WTC11 (cell line): ENCODE results near the gene LCLAT1. TPM values are rescaled to one million over a fixed set of nuclear protein-coding genes. Genes with fewer than 3 reads are reported as not detected.

Experiments
- ATAC-seq: fragments of 200-7000 bp; cut with Tn5 transposase; 2 replicates; pipeline ENCODE4 v1.10.0; 2021; ENCODE audit warnings: mild to moderate bottlenecking, moderate library complexity
- CTCF ChIA-PET: fragments of 300-600 bp; sonication (Branson Sonifier 250); formaldehyde crosslinking; loops from one replicate; lab custom pipeline; 2021; ENCODE audit warnings: antibody characterized with exemption; lab: Charles Lee
- POLR2A ChIA-PET: fragments of 350-600 bp; sonication (Branson Sonifier 250); formaldehyde crosslinking; loops from one replicate; lab custom pipeline; 2021; ENCODE audit warnings: antibody characterized with exemption; lab: Charles Lee
- DNase-seq: peaks from one replicate; pipeline ENCODE4 v3.0.0; 2021; ENCODE audit warnings: low spot score
- H3K27ac Mint-ChIP-seq: 2 replicates; pipeline ENCODE4 v1.8.0; 2021; ENCODE audit warnings: mixed read lengths
- H3K27me3 Mint-ChIP-seq: 2 replicates; pipeline ENCODE4 v1.8.0; 2021; ENCODE audit warnings: low read depth, mild to moderate bottlenecking, moderate library complexity, mixed read lengths
- H3K36me3 Mint-ChIP-seq: 2 replicates; pipeline ENCODE4 v1.8.0; 2021; ENCODE audit warnings: mixed read lengths
- H3K4me1 Mint-ChIP-seq: 2 replicates; pipeline ENCODE4 v1.8.0; 2022; ENCODE audit warnings: mixed read lengths
- H3K4me3 Mint-ChIP-seq: 2 replicates; pipeline ENCODE4 v1.8.0; 2021; ENCODE audit warnings: mild to moderate bottlenecking, moderate library complexity, mixed read lengths
- H3K9me3 Mint-ChIP-seq: 2 replicates; pipeline ENCODE4 v1.8.0; 2021; ENCODE audit warnings: mixed read lengths
- ATF6 ChIP-seq: sonication (generic); formaldehyde crosslinking; IDR thresholded peaks from 2 replicates; pipeline ENCODE4 v1.8.1; 2023; ENCODE audit warnings: mild to moderate bottlenecking, missing genetic modification reagents
- CREB1 ChIP-seq: sonication (generic); formaldehyde crosslinking; IDR thresholded peaks from 2 replicates; pipeline ENCODE4 v1.8.0; 2023; ENCODE audit warnings: mild to moderate bottlenecking, missing genetic modification reagents
- CREM ChIP-seq: sonication (generic); formaldehyde crosslinking; IDR thresholded peaks from 2 replicates; pipeline ENCODE4 v1.8.1; 2022; ENCODE audit warnings: mild to moderate bottlenecking, missing genetic modification reagents, moderate library complexity
- E2F1 ChIP-seq: sonication (generic); formaldehyde crosslinking; IDR thresholded peaks from 2 replicates; pipeline ENCODE4 v1.8.0; 2022; ENCODE audit warnings: mild to moderate bottlenecking, missing genetic modification reagents
- ESRRA ChIP-seq: sonication (generic); formaldehyde crosslinking; IDR thresholded peaks from 2 replicates; pipeline ENCODE4 v1.8.1; 2022; ENCODE audit warnings: mild to moderate bottlenecking, missing genetic modification reagents, borderline replicate concordance
- FOXK1 ChIP-seq: sonication (generic); formaldehyde crosslinking; IDR thresholded peaks from 2 replicates; pipeline ENCODE4 v1.8.0; 2022; ENCODE audit warnings: mild to moderate bottlenecking, moderate library complexity, missing genetic modification reagents
- JUN ChIP-seq: sonication (generic); formaldehyde crosslinking; IDR thresholded peaks from 2 replicates; pipeline ENCODE4 v1.8.0; 2023; ENCODE audit warnings: mild to moderate bottlenecking, missing genetic modification reagents
- MXD4 ChIP-seq: fragments of 250-450 bp; sonication (Bioruptor Pico); IDR thresholded peaks from 2 replicates; pipeline ENCODE4 v1.8.0; 2021; ENCODE audit warnings: mild to moderate bottlenecking, moderate library complexity, borderline replicate concordance
- USF1 ChIP-seq: sonication (generic); formaldehyde crosslinking; IDR thresholded peaks from 2 replicates; pipeline ENCODE4 v1.8.0; 2022; ENCODE audit warnings: mild to moderate bottlenecking, missing genetic modification reagents
- ZNF423 ChIP-seq: fragments of 250-450 bp; sonication (Bioruptor Pico); IDR thresholded peaks from 2 replicates; pipeline ENCODE4 v2.1.2; 2022; ENCODE audit warnings: mild to moderate bottlenecking, moderate library complexity
- ZNF425 ChIP-seq: fragments of 250-450 bp; sonication (Bioruptor Pico); conservative IDR thresholded peaks from 2 replicates; pipeline ENCODE4 v1.9.0; 2021; ENCODE audit warnings: mild to moderate bottlenecking
- total RNA-seq: library from RNA; stranded (reverse); gene quantifications from 3 replicates; pipeline ENCODE4 v1.2.3, GENCODE V29; 2021
- TF ChIP-seq, protein P1 (sequence below): fragments of 200-600 bp; IDR thresholded peaks from 2 replicates; pipeline ENCODE4 v1.8.0; 2022; ENCODE audit warnings: antibody characterized with exemption
- TF ChIP-seq, protein P2 (sequence below): fragments of 250-450 bp; sonication (Bioruptor Pico); IDR thresholded peaks from 2 replicates; pipeline ENCODE4 v1.9.0; 2021; ENCODE audit warnings: mild to moderate bottlenecking

The LCLAT1 gene
- total RNA-seq, 1 experiment from 2014 or later, result 22.3 TPM

DNA sequence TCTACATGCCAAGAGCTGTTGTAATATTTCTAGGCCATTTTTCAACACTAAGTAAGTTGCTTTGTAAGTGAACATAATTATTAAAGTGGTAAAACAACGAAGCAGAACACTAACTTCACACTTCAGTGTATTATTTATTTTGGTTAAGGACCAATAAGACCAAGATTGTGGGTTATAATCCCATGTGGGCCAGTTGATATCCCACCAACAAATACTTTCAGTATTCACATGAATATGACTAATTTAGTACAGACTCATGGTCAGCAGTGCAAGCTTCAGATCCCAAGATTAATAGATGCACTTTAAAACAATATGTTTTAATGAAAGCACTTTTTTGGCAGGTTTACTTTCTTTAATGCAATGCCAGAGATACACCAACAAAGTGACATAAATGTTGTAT, 154.3 kb downstream of the LCLAT1 start (continued):
- TF ChIP-seq, protein P1, sequence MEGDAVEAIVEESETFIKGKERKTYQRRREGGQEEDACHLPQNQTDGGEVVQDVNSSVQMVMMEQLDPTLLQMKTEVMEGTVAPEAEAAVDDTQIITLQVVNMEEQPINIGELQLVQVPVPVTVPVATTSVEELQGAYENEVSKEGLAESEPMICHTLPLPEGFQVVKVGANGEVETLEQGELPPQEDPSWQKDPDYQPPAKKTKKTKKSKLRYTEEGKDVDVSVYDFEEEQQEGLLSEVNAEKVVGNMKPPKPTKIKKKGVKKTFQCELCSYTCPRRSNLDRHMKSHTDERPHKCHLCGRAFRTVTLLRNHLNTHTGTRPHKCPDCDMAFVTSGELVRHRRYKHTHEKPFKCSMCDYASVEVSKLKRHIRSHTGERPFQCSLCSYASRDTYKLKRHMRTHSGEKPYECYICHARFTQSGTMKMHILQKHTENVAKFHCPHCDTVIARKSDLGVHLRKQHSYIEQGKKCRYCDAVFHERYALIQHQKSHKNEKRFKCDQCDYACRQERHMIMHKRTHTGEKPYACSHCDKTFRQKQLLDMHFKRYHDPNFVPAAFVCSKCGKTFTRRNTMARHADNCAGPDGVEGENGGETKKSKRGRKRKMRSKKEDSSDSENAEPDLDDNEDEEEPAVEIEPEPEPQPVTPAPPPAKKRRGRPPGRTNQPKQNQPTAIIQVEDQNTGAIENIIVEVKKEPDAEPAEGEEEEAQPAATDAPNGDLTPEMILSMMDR, result no peak

DNA sequence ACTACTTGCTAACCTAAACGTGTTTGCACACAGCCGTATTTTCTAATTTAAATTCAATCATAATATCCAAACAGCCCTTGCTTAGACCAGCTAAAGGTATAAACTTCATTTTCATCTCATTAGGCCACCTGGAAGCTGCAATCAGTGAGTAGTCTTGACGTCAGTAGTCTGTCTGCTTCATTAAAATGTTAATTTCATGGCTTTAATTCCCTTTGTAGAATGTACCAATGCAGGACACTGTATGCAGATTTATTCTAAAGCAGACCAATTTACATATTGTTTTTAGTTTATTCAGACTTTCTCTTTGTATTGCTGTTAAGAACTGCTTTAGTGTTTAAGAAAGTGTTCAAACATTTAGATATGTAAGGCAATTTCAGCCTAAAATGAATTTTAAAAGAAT, 158.2 kb downstream of the LCLAT1 start:
- ATAC-seq, result peak; percentile 58; the same call in 1 of the 2 replicates
- Mint-ChIP-seq H3K4me3 (peak overlapping the region; percentile 5; the same call in 1 of the 2 replicates), H3K27me3 (no peaks in the 10 kb centered on the region)
- POLR2A ChIA-PET, result no interaction called here
- no peak for TF ChIP-seq ZNF423
- TF ChIP-seq, all 79 proteins: peak for 0
- DNase-seq, result no peak
- H3K36me3 Mint-ChIP-seq, result peaks cover 10% of the 10 kb centered on the region
- peak overlapping the region; percentile 93 for H3K27ac Mint-ChIP-seq
- peaks cover 7% of the 10 kb centered on the region for H3K9me3 Mint-ChIP-seq
- H3K4me1 Mint-ChIP-seq, result peaks cover 30% of the 10 kb centered on the region
- CTCF ChIA-PET, result no interaction called here

- Mint-ChIP-seq H3K4me1 (peaks cover 49% of the 10 kb centered on the region), H3K4me3 (no peak overlapping the region), H3K27me3 (no peaks in the 10 kb centered on the region), H3K27ac (no peak overlapping the region), H3K36me3 (peaks cover 2% of the 10 kb centered on the region), H3K9me3 (no peaks in the 10 kb centered on the region)
- TF ChIP-seq ATF6 (CRISPR knock-in tag), result no peak
- TF ChIP-seq JUN (CRISPR knock-in tag), result no peak
- no peak for TF ChIP-seq E2F1 (CRISPR knock-in tag)
- TF ChIP-seq USF1 (CRISPR knock-in tag), result no peak
- no peak for TF ChIP-seq ZNF425 (CRISPR knock-in tag)
- no peak for TF ChIP-seq ESRRA (CRISPR knock-in tag)
- no peak for TF ChIP-seq CREB1 (CRISPR knock-in tag)
- no peak for TF ChIP-seq CREM
- TF ChIP-seq, protein P2, sequence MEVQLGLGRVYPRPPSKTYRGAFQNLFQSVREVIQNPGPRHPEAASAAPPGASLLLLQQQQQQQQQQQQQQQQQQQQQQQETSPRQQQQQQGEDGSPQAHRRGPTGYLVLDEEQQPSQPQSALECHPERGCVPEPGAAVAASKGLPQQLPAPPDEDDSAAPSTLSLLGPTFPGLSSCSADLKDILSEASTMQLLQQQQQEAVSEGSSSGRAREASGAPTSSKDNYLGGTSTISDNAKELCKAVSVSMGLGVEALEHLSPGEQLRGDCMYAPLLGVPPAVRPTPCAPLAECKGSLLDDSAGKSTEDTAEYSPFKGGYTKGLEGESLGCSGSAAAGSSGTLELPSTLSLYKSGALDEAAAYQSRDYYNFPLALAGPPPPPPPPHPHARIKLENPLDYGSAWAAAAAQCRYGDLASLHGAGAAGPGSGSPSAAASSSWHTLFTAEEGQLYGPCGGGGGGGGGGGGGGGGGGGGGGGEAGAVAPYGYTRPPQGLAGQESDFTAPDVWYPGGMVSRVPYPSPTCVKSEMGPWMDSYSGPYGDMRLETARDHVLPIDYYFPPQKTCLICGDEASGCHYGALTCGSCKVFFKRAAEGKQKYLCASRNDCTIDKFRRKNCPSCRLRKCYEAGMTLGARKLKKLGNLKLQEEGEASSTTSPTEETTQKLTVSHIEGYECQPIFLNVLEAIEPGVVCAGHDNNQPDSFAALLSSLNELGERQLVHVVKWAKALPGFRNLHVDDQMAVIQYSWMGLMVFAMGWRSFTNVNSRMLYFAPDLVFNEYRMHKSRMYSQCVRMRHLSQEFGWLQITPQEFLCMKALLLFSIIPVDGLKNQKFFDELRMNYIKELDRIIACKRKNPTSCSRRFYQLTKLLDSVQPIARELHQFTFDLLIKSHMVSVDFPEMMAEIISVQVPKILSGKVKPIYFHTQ (CRISPR knock-in tag), result no peak
- no peak for TF ChIP-seq FOXK1 (CRISPR knock-in tag)
- no peak for TF ChIP-seq MXD4 (CRISPR knock-in tag)
- ATAC-seq (no peak), DNase-seq (no peak)
- CTCF ChIA-PET, result no interaction called here
- POLR2A ChIA-PET, result no interaction called here
These were observed 161.6 kb downstream of the LCLAT1 start for GRCh38 chr2:30608643-30609042.
